Occipital lobe (tissue), 2 donors: Measurements from ENCODE around the gene CTDSP1. TPM values are rescaled to one million over a fixed set of nuclear protein-coding genes. Genes with fewer than 3 reads are reported as not detected.

Experiments
- DNase-seq: peaks from one replicate; lab custom pipeline; 2025; lab: John Stamatoyannopoulos, UW
- total RNA-seq: library from RNA; depleted of rRNA; stranded (reverse); fragments of >200 nt; gene quantifications from one replicate; pipeline ENCODE4 v1.2.3, GENCODE V29; 2014

Gene CTDSP1
- total RNA-seq, 1 donor from 2014 or later = 13.3 TPM

- no peak for DNase-seq
Observed at GRCh38 chr2:218422403-218423086, 22.9 kb downstream of the CTDSP1 start.

- DNase-seq = no peak
Observed at GRCh38 chr2:218423584-218423983, 23.9 kb downstream of the CTDSP1 start.

GRCh38 chr2:218425531-218425930, 25.9 kb downstream of the CTDSP1 start:
- no peak for DNase-seq

GRCh38 chr2:218427741-218428140, 28.1 kb downstream of the CTDSP1 start:
- no peak for DNase-seq

DNA sequence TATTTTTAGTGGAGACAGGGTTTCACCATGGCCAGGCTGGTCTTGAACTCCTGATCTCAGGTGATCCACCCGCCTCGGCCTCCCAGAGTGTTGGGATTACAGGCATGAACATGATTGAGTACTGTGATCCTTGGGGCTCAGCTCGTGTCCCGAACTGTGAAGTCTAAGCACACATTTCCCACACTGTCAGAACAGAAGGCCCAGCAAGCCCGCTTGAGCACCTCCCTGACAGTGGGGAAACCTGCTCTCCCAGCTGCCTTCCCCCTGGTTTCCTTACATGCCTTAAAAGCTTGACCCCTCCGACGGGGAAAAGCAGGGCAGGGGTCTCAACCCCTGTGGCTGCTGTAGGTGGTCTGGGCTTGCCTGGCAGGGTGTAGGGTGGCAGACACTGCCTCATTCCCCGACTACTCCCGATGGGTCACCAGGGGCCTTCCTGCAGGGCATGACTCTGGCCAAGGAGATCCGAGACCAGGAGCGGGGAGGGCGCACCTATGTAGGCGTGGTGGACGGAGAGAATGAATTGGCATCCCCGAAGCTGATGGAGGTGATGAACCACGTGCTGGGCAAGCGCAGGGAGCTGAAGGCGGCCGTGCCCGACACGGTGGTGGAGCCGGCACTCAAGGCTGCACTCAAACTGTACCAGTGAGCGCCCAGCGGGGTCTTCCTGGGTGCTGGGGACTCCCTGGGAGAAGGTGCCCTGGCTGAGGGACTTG, 29.3 kb downstream of the CTDSP1 start:
- no peak for DNase-seq

DNA sequence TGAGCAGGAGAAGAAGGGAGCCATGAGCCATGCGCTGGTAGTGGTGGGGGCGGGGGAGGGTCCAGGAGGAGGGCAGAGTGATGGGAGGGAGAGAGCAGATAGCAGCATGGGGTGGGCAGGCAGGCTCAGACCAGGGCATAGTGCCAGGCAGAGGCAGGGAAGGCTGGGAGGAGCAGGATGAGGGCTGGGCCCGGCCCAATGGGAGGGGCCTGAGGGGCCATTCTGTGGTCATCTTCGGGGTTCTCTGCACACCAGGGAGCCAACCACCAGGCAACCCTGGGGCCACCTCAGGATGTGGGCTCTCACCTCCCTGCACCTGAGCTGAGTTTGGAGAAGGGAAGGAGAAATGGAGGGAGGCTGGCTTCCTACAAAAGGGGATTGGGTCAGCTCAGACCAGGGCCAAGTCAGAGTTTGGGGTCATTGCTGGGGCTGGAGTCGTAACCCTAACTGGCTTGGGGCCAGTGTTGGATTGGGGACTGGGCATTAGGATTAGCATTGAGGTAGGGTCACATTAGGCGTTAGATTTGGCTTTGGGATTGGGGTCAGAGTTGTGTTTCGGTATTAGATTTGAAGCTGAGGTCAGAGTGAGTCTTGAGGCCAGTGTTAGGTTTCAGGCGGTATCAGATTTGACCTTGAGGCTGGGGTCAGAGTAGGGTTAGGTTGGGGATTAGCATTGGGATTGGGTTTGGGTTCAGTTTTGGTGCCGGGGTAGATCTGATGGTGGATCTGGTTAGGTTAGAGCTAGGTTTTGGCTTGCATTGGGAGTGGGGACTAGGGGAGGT, 30.4 kb downstream of the CTDSP1 start:
- DNase-seq = no peak

GRCh38 chr2:218430721-218431120, 31.1 kb downstream of the CTDSP1 start:
- no peak for DNase-seq

GRCh38 chr2:218431878-218432277, 32.2 kb downstream of the CTDSP1 start:
- no peak for DNase-seq

DNA sequence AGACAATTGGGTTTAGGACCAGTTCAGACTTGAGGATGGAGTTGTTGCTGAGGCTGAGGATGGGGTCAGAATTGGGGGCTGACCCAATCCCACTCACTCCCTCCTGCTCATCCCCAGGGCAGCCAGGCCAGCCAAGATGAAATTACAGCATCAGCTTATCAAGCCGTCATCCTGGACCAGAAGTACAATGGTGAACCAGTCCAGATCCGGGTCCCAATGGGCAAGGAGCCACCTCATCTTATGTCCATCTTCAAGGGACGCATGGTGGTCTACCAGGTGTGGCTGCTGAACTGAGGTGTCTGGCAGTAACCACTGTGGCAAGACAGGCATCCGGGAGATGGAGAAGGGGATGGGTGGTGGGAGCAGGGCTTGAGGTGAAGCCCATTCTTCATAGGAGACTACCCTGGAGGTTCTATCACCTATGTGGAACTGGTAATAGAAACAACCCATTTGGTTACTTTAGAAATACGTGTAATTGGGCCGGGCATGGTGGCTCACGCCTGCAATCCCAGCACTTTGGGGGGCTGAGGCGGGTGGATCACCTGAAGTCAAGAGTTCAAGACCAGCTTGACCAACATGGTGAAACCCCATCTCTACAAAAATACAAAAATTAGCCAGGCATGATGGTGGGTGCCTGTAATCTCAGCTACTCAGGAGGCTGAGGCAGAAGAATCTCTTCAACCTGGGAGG, 33.2 kb downstream of the CTDSP1 start:
- DNase-seq = no peak

GRCh38 chr2:218434456-218434855, 34.8 kb downstream of the CTDSP1 start:
- no peak for DNase-seq

DNA sequence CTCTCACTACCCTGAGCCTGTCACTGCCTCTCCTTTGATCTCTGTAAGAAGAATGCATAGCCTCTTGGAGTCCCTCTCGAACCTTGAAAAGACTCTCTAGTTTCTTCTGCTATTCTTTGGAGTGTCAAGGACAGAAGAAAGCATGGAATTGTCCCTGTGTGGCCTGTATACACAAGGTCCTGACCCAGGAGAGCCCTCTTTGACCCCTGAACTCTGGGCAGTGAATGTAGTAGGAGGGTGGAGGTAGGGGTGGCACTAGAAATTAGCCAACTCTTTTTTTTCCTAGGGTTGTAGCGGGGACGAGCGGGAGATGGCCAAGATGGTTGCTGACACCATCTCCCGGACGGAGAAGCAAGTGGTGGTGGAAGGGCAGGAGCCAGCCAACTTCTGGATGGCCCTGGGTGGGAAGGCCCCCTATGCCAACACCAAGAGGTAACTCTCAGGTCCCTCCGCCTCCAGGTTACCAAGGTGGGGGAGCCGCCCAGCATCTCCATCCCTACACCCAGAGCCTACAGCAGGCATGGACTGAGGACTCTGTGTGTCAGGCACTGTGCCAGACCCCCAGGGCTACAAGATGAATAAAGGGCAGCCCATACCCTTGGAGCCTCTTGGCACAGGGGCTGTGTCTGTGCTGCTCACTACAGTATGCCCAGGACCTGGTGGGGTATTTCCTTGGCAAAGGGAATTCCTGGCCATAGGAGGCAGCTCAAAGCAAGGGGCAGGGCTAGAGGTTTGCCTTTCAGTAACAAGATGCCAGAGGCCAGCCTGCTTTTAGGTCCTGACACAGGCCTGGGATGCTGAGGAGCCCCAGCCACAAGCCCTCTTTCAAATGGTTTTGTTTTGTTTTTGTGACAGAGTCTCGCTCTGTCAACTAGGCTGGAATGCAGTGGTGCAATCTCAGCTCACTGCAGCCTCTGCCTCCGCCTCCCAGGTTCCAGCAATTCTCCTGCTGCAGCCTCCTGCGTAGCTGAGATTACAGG, 35.6 kb downstream of the CTDSP1 start:
- no peak for DNase-seq

GRCh38 chr2:218436992-218437391, 37.3 kb downstream of the CTDSP1 start:
- no peak for DNase-seq

GRCh38 chr2:218437969-218438368, 38.3 kb downstream of the CTDSP1 start:
- no peak for DNase-seq

DNA sequence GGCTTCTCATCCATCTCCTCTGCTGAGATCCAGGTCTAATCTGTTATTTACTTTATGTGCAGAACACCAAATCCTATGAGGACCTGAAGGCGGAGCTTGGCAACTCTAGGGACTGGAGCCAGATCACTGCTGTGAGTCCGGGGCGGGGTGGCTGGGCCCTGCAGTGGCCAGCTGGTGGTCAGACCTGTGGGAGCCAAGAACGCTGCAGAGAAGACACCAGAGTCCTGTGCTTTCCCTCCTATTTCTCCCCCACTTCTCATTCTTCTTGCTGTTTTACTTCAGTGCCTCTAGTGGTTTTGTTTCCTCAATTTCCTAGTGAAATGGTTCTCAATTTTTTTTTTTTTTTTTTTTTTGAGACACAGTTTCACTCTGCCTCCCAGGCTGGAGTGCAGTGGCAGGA, 38.9 kb downstream of the CTDSP1 start:
- no peak for DNase-seq

DNA sequence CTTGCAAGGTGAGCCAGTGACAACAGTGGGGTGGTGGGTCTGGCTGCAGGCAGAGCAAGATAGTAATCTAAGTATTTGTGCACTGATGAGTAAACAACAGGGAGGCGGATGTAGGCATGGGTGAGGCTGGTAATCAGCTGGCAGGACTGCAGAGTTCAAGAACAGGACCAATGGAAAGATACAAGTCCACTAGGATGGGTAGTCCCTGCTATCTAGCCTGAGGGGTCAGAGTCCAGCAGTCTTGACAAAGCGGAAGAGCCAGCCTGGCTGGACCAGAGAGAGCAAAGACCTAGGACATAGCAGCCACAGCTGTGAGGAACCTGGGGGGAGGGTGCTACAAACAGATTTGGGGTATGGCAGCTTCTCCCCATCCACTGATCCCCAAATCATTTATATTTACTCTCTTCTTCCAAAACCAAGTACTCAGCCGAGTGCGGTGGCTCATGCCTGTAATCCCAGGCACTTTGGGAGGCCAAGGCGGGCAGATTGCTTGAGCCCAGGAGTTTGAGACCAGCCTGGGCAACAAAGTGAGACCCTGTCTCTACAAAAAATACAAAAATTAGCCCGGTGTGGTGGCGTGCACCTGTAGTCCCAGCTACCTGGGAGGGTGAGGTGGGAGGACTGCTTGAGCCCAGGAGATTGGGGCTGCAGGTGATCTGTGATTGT, 45.2 kb downstream of the CTDSP1 start:
- no peak for DNase-seq

- no peak for DNase-seq
Observed at GRCh38 chr2:218445602-218446001, 45.9 kb downstream of the CTDSP1 start.

DNA sequence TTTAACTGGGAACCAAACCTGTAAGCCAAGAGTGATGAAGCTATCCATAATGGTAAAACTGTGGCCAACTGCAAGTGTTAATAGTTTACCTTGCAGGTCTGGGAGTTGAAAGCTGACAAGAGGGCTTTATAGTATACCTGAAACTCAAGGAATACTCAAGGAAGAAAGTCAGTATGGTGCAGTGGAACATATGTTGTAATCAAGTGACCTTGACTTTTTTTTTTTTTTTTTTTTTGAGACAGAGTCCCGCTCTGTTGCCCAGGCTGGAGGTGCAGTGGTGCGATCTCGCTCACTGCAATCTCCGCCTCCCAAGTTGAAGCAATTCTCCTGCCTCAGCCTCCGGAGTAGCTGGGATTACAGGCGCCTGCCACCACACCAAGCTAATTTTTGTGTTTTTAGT, 46.9 kb downstream of the CTDSP1 start:
- DNase-seq = no peak

- no peak for DNase-seq
Observed at GRCh38 chr2:218447072-218447471, 47.4 kb downstream of the CTDSP1 start.

DNA sequence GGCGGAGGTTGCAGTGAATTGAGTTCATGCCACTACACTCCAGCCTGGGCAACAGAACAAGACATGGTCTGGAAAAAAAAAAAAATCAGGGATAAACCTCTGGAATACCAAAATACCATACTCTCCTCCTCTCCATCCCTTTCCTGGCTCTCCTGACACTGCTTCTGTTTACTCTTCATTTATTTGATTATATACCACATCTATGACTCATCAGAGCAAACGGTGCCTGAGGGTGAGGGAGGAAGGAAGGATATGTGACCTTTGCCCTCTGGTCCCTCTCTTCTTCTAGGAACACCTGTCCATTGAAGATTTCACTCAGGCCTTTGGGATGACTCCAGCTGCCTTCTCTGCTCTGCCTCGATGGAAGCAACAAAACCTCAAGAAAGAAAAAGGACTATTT, 49.3 kb downstream of the CTDSP1 start:
- DNase-seq = no peak

DNA sequence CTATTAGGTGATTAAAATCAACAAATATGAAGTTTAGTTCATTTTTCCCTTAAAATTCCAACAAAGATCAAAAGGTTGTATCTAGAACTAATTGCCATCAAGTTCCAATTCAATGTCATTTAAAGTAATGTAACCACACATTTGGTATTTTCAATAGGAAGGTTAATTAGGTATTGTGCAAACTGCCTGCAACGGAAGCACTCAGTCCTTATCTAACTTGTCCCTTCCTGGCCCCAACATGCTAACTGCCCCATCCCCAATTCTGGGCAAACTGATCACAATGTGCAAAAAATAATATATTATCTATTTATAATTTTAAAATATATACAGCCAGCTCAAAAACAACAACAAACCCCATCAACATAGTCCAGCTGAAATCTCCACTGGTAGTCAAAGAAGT, 52.4 kb downstream of the CTDSP1 start:
- no peak for DNase-seq
